Liver (tissue), 9 donors: Measurements from ENCODE around the gene UBTD1. TPM values are rescaled to one million over a fixed set of nuclear protein-coding genes. Genes with fewer than 3 reads are reported as not detected.

ENCODE experiments used
- DNase-seq: peaks from one replicate; pipeline ENCODE4 v3.0.0-alpha.2; 2017; ENCODE audit warnings: low spot score
- H3K27ac ChIP-seq, 2 donors: one replicate each; pipeline ENCODE4 v1.7.0; 2013; ENCODE audit warnings: inconsistent platforms in 2 of 2, low read length in 2 of 2, control low read depth in 1 of 2, low read depth in 1 of 2, mild to moderate bottlenecking in 1 of 2
- H3K27me3 ChIP-seq, 4 donors: one replicate each; pipeline versions ENCODE4 v1.6.1 to v1.7.0; 2013; ENCODE audit warnings: low read length in 3 of 4, inconsistent platforms in 1 of 4, mild to moderate bottlenecking in 1 of 4, moderate library complexity in 1 of 4; ENCODE audit not compliant: control insufficient read depth in 4 of 4, insufficient read depth in 4 of 4
- H3K36me3 ChIP-seq, 4 donors: one replicate each; pipeline versions ENCODE4 v1.6.1 to v1.7.0; 2013; ENCODE audit warnings: low read length in 3 of 4, mild to moderate bottlenecking in 3 of 4, low read depth in 1 of 4, moderate library complexity in 1 of 4; ENCODE audit not compliant: control insufficient read depth in 4 of 4, insufficient read depth in 3 of 4
- H3K4me1 ChIP-seq, 4 donors: one replicate each; pipeline versions ENCODE4 v1.6.1 to v1.7.0; 2013; ENCODE audit warnings: low read length in 3 of 4, mild to moderate bottlenecking in 3 of 4, moderate library complexity in 1 of 4; ENCODE audit not compliant: control insufficient read depth in 4 of 4, insufficient read depth in 4 of 4
- H3K4me3 ChIP-seq, 3 donors: one replicate each; pipeline versions ENCODE4 v1.6.1 to v1.7.0; 2013; ENCODE audit warnings: low read length in 3 of 3, control low read depth in 1 of 3, low read depth in 1 of 3, mild to moderate bottlenecking in 1 of 3
- H3K9ac ChIP-seq, 2 donors: one replicate each; pipeline ENCODE4 v1.7.0; 2013; ENCODE audit warnings: low read length in 2 of 2, mild to moderate bottlenecking in 2 of 2, moderate library complexity in 2 of 2, control low read depth in 1 of 2, low read depth in 1 of 2
- H3K9me3 ChIP-seq, 4 donors: one replicate each; pipeline versions ENCODE4 v1.6.1 to v1.7.0; 2013; ENCODE audit warnings: low read length in 3 of 4; ENCODE audit not compliant: control insufficient read depth in 4 of 4
- ATF3 ChIP-seq: IDR thresholded peaks from 2 replicates; pipeline ENCODE4 v1.6.1; 2016; ENCODE audit warnings: antibody characterized with exemption
- CTCF ChIP-seq: fragments of 150-350 bp; IDR thresholded peaks from 2 replicates; pipeline ENCODE4 v1.5.1; 2017; ENCODE audit warnings: improper control_type of control experiment, low read depth, low read length; ENCODE audit not compliant: missing input control
- EGR1 ChIP-seq, 2 donors: IDR thresholded peaks; 2 replicates each; pipeline ENCODE4 v1.6.1; 2016 to 2018; ENCODE audit warnings: antibody characterized with exemption in 2 of 2, low read depth in 2 of 2
- FOXA1 ChIP-seq: IDR thresholded peaks from 2 replicates; pipeline ENCODE4 v1.6.1; 2016; ENCODE audit warnings: antibody characterized with exemption
- FOXA2 ChIP-seq: IDR thresholded peaks from 2 replicates; pipeline ENCODE4 v1.6.1; 2016; ENCODE audit warnings: antibody characterized with exemption
- GABPA ChIP-seq, 2 donors: IDR thresholded peaks in 1 of 2; conservative IDR thresholded peaks in 1 of 2; 2 replicates each; pipeline ENCODE4 v1.6.1; 2016; ENCODE audit warnings: antibody characterized with exemption in 2 of 2, mild to moderate bottlenecking in 1 of 2, moderate library complexity in 1 of 2
- HNF4A ChIP-seq, 2 donors: conservative IDR thresholded peaks; 2 replicates each; pipeline ENCODE4 v1.6.1; 2016; ENCODE audit warnings: antibody characterized with exemption in 2 of 2, mild to moderate bottlenecking in 2 of 2
- HNF4G ChIP-seq: IDR thresholded peaks from 2 replicates; pipeline ENCODE4 v1.6.1; 2016; ENCODE audit warnings: antibody characterized with exemption
- JUND ChIP-seq, 2 donors: IDR thresholded peaks; 2 replicates each; pipeline ENCODE4 v1.6.1; 2016; ENCODE audit warnings: antibody characterized with exemption in 2 of 2
- NR2F2 ChIP-seq: IDR thresholded peaks from 2 replicates; pipeline ENCODE4 v1.6.1; 2016; ENCODE audit warnings: antibody characterized with exemption
- RAD21 ChIP-seq, 2 donors: IDR thresholded peaks; 2 replicates each; pipeline ENCODE4 v1.6.1; 2016; ENCODE audit warnings: antibody characterized with exemption in 2 of 2, mild to moderate bottlenecking in 2 of 2
- REST ChIP-seq: IDR thresholded peaks from 2 replicates; pipeline ENCODE4 v1.6.1; 2016; ENCODE audit warnings: antibody characterized with exemption, mild to moderate bottlenecking
- RXRA ChIP-seq, 2 donors: IDR thresholded peaks; 2 replicates each; pipeline ENCODE4 v1.6.1; 2017 to 2018; ENCODE audit warnings: antibody characterized with exemption in 2 of 2, mild to moderate bottlenecking in 1 of 2
- SP1 ChIP-seq: IDR thresholded peaks from 2 replicates; pipeline ENCODE4 v1.6.1; 2018; ENCODE audit warnings: antibody characterized with exemption, mild to moderate bottlenecking
- TAF1 ChIP-seq: conservative IDR thresholded peaks from 2 replicates; pipeline ENCODE4 v1.6.1; 2016; ENCODE audit warnings: antibody characterized with exemption, mild to moderate bottlenecking
- YY1 ChIP-seq: IDR thresholded peaks from 2 replicates; pipeline ENCODE4 v1.6.1; 2016; ENCODE audit warnings: antibody characterized with exemption, mild to moderate bottlenecking
- ZBTB33 ChIP-seq: IDR thresholded peaks from 2 replicates; pipeline ENCODE4 v1.6.1; 2016; ENCODE audit warnings: antibody characterized with exemption
- WGBS: extraction: QIAGEN DNeasy Blood & Tissue Kit; methylation state at CpG from one replicate; pipeline ENCODE4 v1.1.7; 2013; 5-methylcytosine and 5-hydroxymethylcytosine counted together
- polyA plus RNA-seq, 2 donors: library from polyadenylated mRNA; stranded (reverse) in 1 of 2; unstranded in 1 of 2; fragments of 200-250 nt in 1 of 2; fragments of >200 nt in 1 of 2; fragmentation: Nextera tagmentation in 1 of 2; extraction: Ambion mirVana in 1 of 2; gene quantifications; one replicate each; pipeline versions ENCODE4 v1.2.1 to v1.2.3, GENCODE V29; 2013 to 2015
- total RNA-seq, 2 donors: library from RNA; depleted of rRNA; stranded (reverse); fragments of >200 nt; gene quantifications; one replicate each; pipeline ENCODE4 v1.2.3, GENCODE V29; 2014
- TF ChIP-seq, protein P1 (sequence below): IDR thresholded peaks from 2 replicates; pipeline ENCODE4 v1.6.1; 2016; ENCODE audit warnings: antibody characterized with exemption
- donor health status: healthy.
- donor health status: healthy.
- donor health status: healthy.
- donor health status: healthy.
- donor health status: healthy.

The UBTD1 gene
- total and polyA plus RNA-seq, 4 donors, result 2.7 to 11.0 (median 9.3) TPM

GRCh38 chr10:97520520-97520919 is 21.8 kb downstream of the UBTD1 start:
- Histone ChIP-seq H3K9me3 (no peaks in the 10 kb centered on the region), H3K27me3 (no peaks in the 10 kb centered on the region), H3K36me3 (no peaks in the 10 kb centered on the region), H3K27ac (no peak overlapping the region), H3K4me1 (peaks cover 4 to 8% (median 5%) of the 10 kb centered on the region in 4 donors), H3K4me3 (no peak overlapping the region), H3K9ac (no peak overlapping the region)
- WGBS, result 96% methylated on average over 5 of the region's 5 CpGs
- TF ChIP-seq ZBTB33 (no peak), NR2F2 (no peak), CTCF (no peak), FOXA1 (no peak), YY1 (no peak), ATF3 (no peak), REST (no peak), EGR1 (IDR thresholded peaks at IDR 0.05; ENCODE audit: low read depth in 2 of 2) (no peak), HNF4G (no peak), GABPA (IDR thresholded peaks at IDR 0.05 in 1 of 2, conservative IDR thresholded peaks at IDR 0.05 in 1 of 2) (no peak), RAD21 (IDR thresholded peaks at IDR 0.05) (no peak), TAF1 (no peak), SP1 (no peak), JUND (IDR thresholded peaks at IDR 0.05) (no peak), FOXA2 (no peak), RXRA (IDR thresholded peaks at IDR 0.05) (no peak), HNF4A (conservative IDR thresholded peaks at IDR 0.05) (no peak)
- TF ChIP-seq, protein P1, sequence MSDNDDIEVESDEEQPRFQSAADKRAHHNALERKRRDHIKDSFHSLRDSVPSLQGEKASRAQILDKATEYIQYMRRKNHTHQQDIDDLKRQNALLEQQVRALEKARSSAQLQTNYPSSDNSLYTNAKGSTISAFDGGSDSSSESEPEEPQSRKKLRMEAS, result no peak
- DNase-seq, result no peak
